Heart right ventricle (tissue), 16 donors: ENCODE data around the gene C2orf49. TPM values are rescaled to one million over a fixed set of nuclear protein-coding genes. Genes with fewer than 3 reads are reported as not detected.

Source experiments
- ATAC-seq, 8 donors: fragments of 200-7000 bp; cut with Tn5 transposase; one replicate each; pipeline ENCODE4 v1.9.1; 2020; ENCODE audit warnings: mild to moderate bottlenecking in 8 of 8, moderate library complexity in 8 of 8, moderate number of reproducible peaks in 1 of 8
- DNase-seq, 2 donors: peaks; one replicate each; pipeline ENCODE4 v3.0.0-alpha.2; 2020
- H3K27ac ChIP-seq, 10 donors: fragments of 200-600 bp; sonication (generic) in 2 of 10; one replicate each; pipeline versions ENCODE4 v1.5.0 to v1.8.0; 2020 to 2022; ENCODE audit warnings: mild to moderate bottlenecking in 3 of 10
- H3K27me3 ChIP-seq, 7 donors: fragments of 200-600 bp; one replicate each; pipeline ENCODE4 v1.8.0; 2021 to 2022; ENCODE audit warnings: mild to moderate bottlenecking in 2 of 7
- H3K36me3 ChIP-seq, 9 donors: fragments of 200-600 bp; sonication (generic) in 1 of 9; one replicate each; pipeline versions ENCODE4 v1.5.0 to v1.8.0; 2020 to 2022; ENCODE audit warnings: mild to moderate bottlenecking in 2 of 9
- H3K4me1 ChIP-seq, 9 donors: fragments of 200-600 bp; sonication (generic) in 1 of 9; one replicate each; pipeline versions ENCODE4 v1.5.0 to v1.8.0; 2020 to 2022; ENCODE audit warnings: mild to moderate bottlenecking in 4 of 9
- H3K4me3 ChIP-seq, 10 donors: fragments of 200-600 bp; sonication (generic) in 2 of 10; one replicate each; pipeline versions ENCODE4 v1.5.0 to v1.8.0; 2020 to 2022; ENCODE audit warnings: mild to moderate bottlenecking in 7 of 10, moderate library complexity in 2 of 10
- H3K9me3 ChIP-seq, 11 donors: fragments of 200-600 bp in 10 of 11; sonication (generic) in 2 of 11; one replicate each; pipeline versions ENCODE4 v1.5.0 to v1.8.0; 2013 to 2022; ENCODE audit warnings: mild to moderate bottlenecking in 2 of 11, control low read depth in 1 of 11, moderate library complexity in 1 of 11
- WGBS, 2 donors: extraction: QIAGEN DNeasy Blood & Tissue Kit; methylation state at CpG; one replicate each; pipeline ENCODE4 v1.1.7; 2013; ENCODE audit warnings: inconsistent platforms in 1 of 2; 5-methylcytosine and 5-hydroxymethylcytosine counted together
- intact Hi-C, 10 donors: fragments of 100-400 bp; cut with DNase I; formaldehyde crosslinking; loops; one replicate each; pipeline versions ENCODE4 v1.11.1 to v1.14.2; 2022
- polyA plus RNA-seq, 2 donors: library from polyadenylated mRNA; stranded (reverse); fragments of 200-250 nt; gene quantifications; one replicate each; pipeline ENCODE4 v1.2.3, GENCODE V29; 2013
- total RNA-seq, 10 donors: library from RNA; stranded (reverse); fragmentation: NEBNext Ultra II Directional in 3 of 10; extraction: Animal tissue kit (Norgen Biotek cat#: 25700) in 3 of 10; gene quantifications; one replicate each; pipeline versions ENCODE4 v1.2.1 to v1.2.4, GENCODE V29; 2021 to 2023
- TF ChIP-seq, protein P1 (sequence below), 9 donors: fragments of 200-600 bp; sonication (generic) in 2 of 9; IDR thresholded peaks; one replicate each; pipeline versions ENCODE4 v1.5.0 to v1.8.0; 2021 to 2022; ENCODE audit warnings: antibody characterized with exemption in 9 of 9, mild to moderate bottlenecking in 5 of 9, moderate library complexity in 1 of 9
- donor health status: Arrhythmogenic right ventricular cardiomyopathy.
- donor health status: ischemic (EF 13 %, LVEDD 7.1; RV severe dilation, severe dysfunction).
- donor health status: healthy with polysubstance abuse.
- donor health status: DM: no; HTN: yes; CAD: no.
- donor health status: DM: no; HTN: no; CAD: no.
- donor health status: ischemic (EF 25% LVEDD 6.9; RV normal size, moderate dysfunction).
- donor health status: ischemic (EF 25% LVEDD 5.7; RV mildly dilated, moderate dysfunction).
- donor health status: healthy.
- donor health status: DM: yes; HTN: yes; CAD: no.
- donor health status: Ischemic cardiomyopathy.
- donor health status: ischemic (EF 35%, LVEDD 5.7; RV mildly dilated, moderate dysfunction).
- donor health status: nonischemic (EF 11% LVEDD 7.7; RV severe dilation, severe dysfunction).
- donor health status: DM: yes; HTN: yes; CAD: no.
- donor health status: PGD.
- donor health status: ischemic (EF 29% LVEDD 5.4; RV normal size, mild dysfunction).
- donor health status: nonischemic (EF 23%, LVEDD 6.1; RV moderate dilation, normal function).

Gene C2orf49
- total and polyA plus RNA-seq, 12 donors, result 9.0 to 22.9 (median 16.2) TPM

GRCh38 chr2:105391058-105391627, 53.8 kb downstream of the C2orf49 start:
- H3K27ac ChIP-seq, result peak overlapping the region in 7 of 10 donors; percentile 7 to 95 (median 46)
- H3K4me1 ChIP-seq, result peaks cover 16 to 98% (median 60%) of the 10 kb centered on the region in 9 donors
- intact Hi-C loops, result loop anchor here in 1 of 10 donors (10.0 kb wide), 1 partner anchor 534 kb away; no protein-coding TSS in a partner anchor
- ATAC-seq, result peak in 1 of 8 donors; percentile 14
- no peak for DNase-seq
- no peaks in the 10 kb centered on the region for H3K27me3 ChIP-seq
- H3K9me3 ChIP-seq, result no peaks in the 10 kb centered on the region
- TF ChIP-seq, protein P1, sequence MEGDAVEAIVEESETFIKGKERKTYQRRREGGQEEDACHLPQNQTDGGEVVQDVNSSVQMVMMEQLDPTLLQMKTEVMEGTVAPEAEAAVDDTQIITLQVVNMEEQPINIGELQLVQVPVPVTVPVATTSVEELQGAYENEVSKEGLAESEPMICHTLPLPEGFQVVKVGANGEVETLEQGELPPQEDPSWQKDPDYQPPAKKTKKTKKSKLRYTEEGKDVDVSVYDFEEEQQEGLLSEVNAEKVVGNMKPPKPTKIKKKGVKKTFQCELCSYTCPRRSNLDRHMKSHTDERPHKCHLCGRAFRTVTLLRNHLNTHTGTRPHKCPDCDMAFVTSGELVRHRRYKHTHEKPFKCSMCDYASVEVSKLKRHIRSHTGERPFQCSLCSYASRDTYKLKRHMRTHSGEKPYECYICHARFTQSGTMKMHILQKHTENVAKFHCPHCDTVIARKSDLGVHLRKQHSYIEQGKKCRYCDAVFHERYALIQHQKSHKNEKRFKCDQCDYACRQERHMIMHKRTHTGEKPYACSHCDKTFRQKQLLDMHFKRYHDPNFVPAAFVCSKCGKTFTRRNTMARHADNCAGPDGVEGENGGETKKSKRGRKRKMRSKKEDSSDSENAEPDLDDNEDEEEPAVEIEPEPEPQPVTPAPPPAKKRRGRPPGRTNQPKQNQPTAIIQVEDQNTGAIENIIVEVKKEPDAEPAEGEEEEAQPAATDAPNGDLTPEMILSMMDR (IDR thresholded peaks at IDR 0.05), result no peak
- 74 to 84% methylated on average over 5 of the region's 5 CpGs for WGBS, 2 donors
- no peak overlapping the region for H3K4me3 ChIP-seq
- peaks cover 0 to 23% (median 1%) of the 10 kb centered on the region in 9 donors for H3K36me3 ChIP-seq

GRCh38 chr2:105391763-105392662, 54.7 kb downstream of the C2orf49 start:
- H3K9me3 ChIP-seq, result no peaks in the 10 kb centered on the region
- H3K4me1 ChIP-seq, result peaks cover 17 to 97% (median 64%) of the 10 kb centered on the region in 9 donors
- ATAC-seq, result peak in 1 of 8 donors; percentile 1
- H3K4me3 ChIP-seq, result no peak overlapping the region
- intact Hi-C loops, result loop anchor here in 1 of 10 donors (10.0 kb wide), 1 partner anchor 533 kb away; no protein-coding TSS in a partner anchor
- H3K27ac ChIP-seq, result peak overlapping the region in 8 of 10 donors; percentile 7 to 95 (median 46)
- peaks cover 0 to 20% (median 0%) of the 10 kb centered on the region in 9 donors for H3K36me3 ChIP-seq
- WGBS, 2 donors, result 65 to 76% methylated on average over 9 of the region's 9 CpGs
- no peak for DNase-seq
- TF ChIP-seq, protein P1 (IDR thresholded peaks at IDR 0.05), result no peak
- H3K27me3 ChIP-seq, result peaks cover 0 to 3% (median 0%) of the 10 kb centered on the region in 7 donors

GRCh38 chr2:105393373-105394055, 56.2 kb downstream of the C2orf49 start:
- H3K27me3 ChIP-seq, result peaks cover 0 to 17% (median 3%) of the 10 kb centered on the region in 7 donors
- peak overlapping the region in 9 of 10 donors; percentile 8 to 95 (median 70) for H3K27ac ChIP-seq
- H3K9me3 ChIP-seq, result no peaks in the 10 kb centered on the region
- peak overlapping the region in 1 of 10 donors; percentile 15 for H3K4me3 ChIP-seq
- 28 to 43% methylated on average over 13 of the region's 13 CpGs for WGBS, 2 donors
- DNase-seq (peak in 1 of 2 donors; percentile 67), ATAC-seq (peak in 6 of 8 donors; percentile 0 to 44 (median 12))
- peaks cover 17 to 99% (median 50%) of the 10 kb centered on the region in 9 donors for H3K4me1 ChIP-seq
- intact Hi-C loops, result loop anchor here in 1 of 10 donors (10.0 kb wide), 1 partner anchor 531 kb away; no protein-coding TSS in a partner anchor
- TF ChIP-seq, protein P1 (IDR thresholded peaks at IDR 0.05), result no peak
- H3K36me3 ChIP-seq, result peaks cover 0 to 17% (median 0%) of the 10 kb centered on the region in 9 donors
